ENCODE results near the gene NPLOC4. TPM values are rescaled to one million over a fixed set of nuclear protein-coding genes. Genes with fewer than 3 reads are reported as not detected.

Gene NPLOC4
- total and polyA plus RNA-seq, 2 of the 8 experiments (the other 6 are each of a cell fraction or from before 2014, with no cell fraction given): 70.7 to 92.7 TPM

- TF ChIP-seq CHD7 (IDR thresholded peaks at IDR 0.05; ENCODE audit: insufficient replicate concordance, low read length): no peak
- peak; percentile 80; the same call in 1 of the 2 replicates for TF ChIP-seq GABPA (IDR thresholded peaks at IDR 0.05; ENCODE audit: borderline replicate concordance, insufficient read depth, low read length)
- peak; percentile 74; the same call in 1 of the 2 replicates for TF ChIP-seq USF2 (IDR thresholded peaks at IDR 0.05; ENCODE audit: low read length)
- no peak for TF ChIP-seq SP1 (IDR thresholded peaks at IDR 0.05; ENCODE audit: low read depth, low read length)
Observed at GRCh38 chr17:81537343-81537855, 99.5 kb downstream of the NPLOC4 start (continued).

All from H1 (cell line).